Ectodermal cell (in vitro differentiated cells): ENCODE measurements around the gene TBX20.
"Not testable (repeated sequence)": the region's sequence is repeated elsewhere in the genome, so short reads cannot be mapped to it uniquely, and the experiment has no call there.

Experiments
- H3K27ac ChIP-seq: 2 replicates; pipeline ENCODE4 v1.7.0; 2013; ENCODE audit warnings: mild to moderate bottlenecking, low read depth, low read length; ENCODE audit not compliant: insufficient read depth, poor library complexity, severe bottlenecking
- H3K27me3 ChIP-seq: 2 replicates; pipeline ENCODE4 v1.7.0; 2013; ENCODE audit warnings: mild to moderate bottlenecking, low read length; ENCODE audit not compliant: insufficient read depth, control insufficient read depth, poor library complexity, severe bottlenecking
- H3K36me3 ChIP-seq: one replicate; pipeline ENCODE4 v1.7.0; 2013; ENCODE audit warnings: low read length; ENCODE audit not compliant: control insufficient read depth, insufficient read depth
- H3K4me1 ChIP-seq: one replicate; pipeline ENCODE4 v1.7.0; 2013; ENCODE audit warnings: low read length; ENCODE audit not compliant: control insufficient read depth, insufficient read depth
- H3K4me3 ChIP-seq: 2 replicates; pipeline ENCODE4 v1.7.0; 2013; ENCODE audit warnings: low read depth, low read length, control low read depth; ENCODE audit not compliant: insufficient read depth
- H3K9me3 ChIP-seq: 2 replicates; pipeline ENCODE4 v1.7.0; 2013; ENCODE audit warnings: mild to moderate bottlenecking, low read length, moderate library complexity; ENCODE audit not compliant: control insufficient read depth
- WGBS, 2 experiments: methylation state at CpG; one replicate each; pipeline ENCODE4 v1.1.7; 2013; ENCODE audit warnings: missing lambda C conversion rate in 2 of 2; 5-methylcytosine and 5-hydroxymethylcytosine counted together

Gene TBX20

DNA sequence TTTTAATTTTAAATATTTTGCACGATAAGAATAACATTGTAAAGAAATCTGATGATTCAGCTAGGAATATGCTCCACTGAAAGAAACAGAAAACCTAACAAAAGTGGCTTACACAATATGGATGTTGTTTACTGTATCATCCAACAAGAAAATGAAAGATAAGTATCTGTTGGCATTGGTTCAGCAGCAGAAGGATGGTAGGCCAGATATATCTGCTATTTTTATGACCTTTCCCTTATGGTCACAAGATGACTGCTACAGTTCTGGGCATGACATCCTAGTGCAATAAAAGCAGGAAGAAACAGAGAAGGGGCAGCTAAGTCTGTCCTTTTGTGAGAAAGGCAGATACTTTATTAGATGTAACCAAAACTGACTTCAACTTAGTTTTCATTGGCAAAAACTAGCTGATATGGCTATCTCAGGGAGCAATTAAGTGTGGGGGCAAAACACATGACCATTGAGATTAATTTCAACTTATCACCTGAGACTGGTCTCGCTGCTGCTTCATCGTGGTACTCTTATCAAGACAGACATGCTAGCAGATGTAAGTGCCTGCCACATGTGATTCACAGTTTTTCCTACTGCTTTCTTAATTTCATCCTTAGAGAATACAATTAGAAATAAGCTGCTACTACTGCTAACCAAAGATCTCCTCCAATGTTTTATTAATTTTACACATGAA is 92.7 kb downstream of the TBX20 start:
- not testable (repeated sequence) for H3K4me3 ChIP-seq, H3K36me3 ChIP-seq, H3K4me1 ChIP-seq, H3K27me3 ChIP-seq, H3K9me3 ChIP-seq, H3K27ac ChIP-seq
- 77 to 85% methylated on average over 2 of the region's 3 CpGs for WGBS, 2 experiments
